Measurements from ENCODE around the gene PBX3.
"Not testable (repeated sequence)": the region's sequence is repeated elsewhere in the genome, so short reads cannot be mapped to it uniquely, and the experiment has no call there.

PBX3 gene

GRCh38 chr9:125823874-125824406 is 76.8 kb downstream of the PBX3 start:
- not testable (repeated sequence) for FAIRE-seq

DNA sequence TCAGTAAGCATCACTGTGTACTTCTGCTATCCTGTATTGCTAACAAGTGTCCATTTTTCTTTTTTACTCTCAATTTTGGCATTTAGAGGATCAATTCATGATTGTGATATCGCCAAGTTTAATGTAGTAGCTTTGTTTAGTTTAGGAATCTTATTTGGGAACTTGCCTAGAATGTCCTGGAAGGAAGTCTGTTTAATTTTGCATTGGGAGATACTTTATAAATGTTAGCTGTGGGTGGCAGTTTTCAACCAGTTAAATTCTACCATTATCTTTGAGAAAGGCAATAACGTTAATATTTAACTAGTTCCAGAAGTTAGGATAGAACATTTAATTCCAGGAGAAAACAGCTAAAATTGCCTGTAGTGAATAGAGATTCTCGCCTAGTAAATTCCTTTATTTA is 78.6 kb downstream of the PBX3 start:
- no peak for FAIRE-seq

DNA sequence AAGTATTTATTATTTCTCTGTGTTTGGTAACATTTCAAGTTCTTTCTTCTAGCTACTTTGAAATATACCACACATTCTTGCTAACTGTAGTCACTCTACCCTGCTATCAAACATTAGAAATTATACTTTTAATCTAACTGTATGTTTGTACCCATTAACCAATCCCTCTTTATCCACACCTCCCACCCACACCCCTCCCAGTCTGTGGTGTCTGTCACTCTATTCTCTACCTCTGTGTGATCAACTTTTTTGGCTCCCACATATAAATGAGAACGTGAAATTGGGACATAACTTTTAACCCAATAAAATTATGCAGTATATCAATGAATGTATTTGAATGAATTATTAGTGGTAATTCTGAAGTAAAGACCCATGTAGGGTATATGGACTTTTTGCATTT is 79.7 kb downstream of the PBX3 start:
- no peak for FAIRE-seq

- FAIRE-seq, result no peak
These were observed 82.6 kb downstream of the PBX3 start for GRCh38 chr9:125829743-125830142.

DNA sequence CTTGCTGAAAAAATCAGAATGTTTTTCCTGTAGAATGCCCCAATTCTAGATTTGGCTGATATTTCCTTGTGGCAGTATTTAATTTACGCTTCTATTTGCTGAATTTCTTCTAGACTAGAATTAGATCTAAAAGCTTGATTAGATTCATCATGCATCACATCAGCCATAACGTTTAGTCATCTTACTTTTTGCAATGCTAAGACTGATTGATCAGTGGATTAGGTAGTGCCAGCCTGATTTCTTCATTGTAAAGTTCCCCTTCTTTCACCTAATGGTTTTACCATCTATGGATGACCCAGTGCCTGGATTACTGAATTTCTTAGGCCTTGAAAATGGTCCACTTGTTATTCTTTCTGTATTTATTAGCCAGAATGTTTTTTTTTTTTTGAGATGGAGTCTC is 83.9 kb downstream of the PBX3 start:
- no peak for FAIRE-seq

GRCh38 chr9:125831616-125832015 is 84.4 kb downstream of the PBX3 start:
- no peak for FAIRE-seq

- no peak for FAIRE-seq
These were observed 88.5 kb downstream of the PBX3 start for GRCh38 chr9:125835655-125836054.

DNA sequence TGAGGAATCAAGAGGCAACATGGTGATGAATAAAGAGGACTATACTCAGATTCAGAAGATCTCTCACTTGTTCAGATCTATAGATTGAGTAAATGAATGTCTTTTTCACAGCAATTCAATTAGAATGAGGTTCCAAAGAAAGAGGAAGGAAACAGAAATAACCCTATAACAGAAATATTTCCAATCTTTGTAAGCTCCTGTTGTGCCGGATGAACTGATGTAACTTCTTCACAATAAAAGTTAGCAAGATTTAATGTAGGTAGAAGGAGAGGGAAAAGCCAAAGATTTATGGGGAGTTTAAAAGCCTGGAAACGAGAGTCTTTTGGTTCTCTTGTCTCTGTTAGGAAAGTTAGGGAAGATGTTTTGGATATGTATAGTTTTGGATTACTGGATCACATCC is 92.1 kb downstream of the PBX3 start:
- FAIRE-seq, result no peak

- FAIRE-seq, result no peak
These were observed 94.3 kb downstream of the PBX3 start for GRCh38 chr9:125841444-125841843.

- FAIRE-seq, result no peak
These were observed 95.1 kb downstream of the PBX3 start for GRCh38 chr9:125842242-125842641.

DNA sequence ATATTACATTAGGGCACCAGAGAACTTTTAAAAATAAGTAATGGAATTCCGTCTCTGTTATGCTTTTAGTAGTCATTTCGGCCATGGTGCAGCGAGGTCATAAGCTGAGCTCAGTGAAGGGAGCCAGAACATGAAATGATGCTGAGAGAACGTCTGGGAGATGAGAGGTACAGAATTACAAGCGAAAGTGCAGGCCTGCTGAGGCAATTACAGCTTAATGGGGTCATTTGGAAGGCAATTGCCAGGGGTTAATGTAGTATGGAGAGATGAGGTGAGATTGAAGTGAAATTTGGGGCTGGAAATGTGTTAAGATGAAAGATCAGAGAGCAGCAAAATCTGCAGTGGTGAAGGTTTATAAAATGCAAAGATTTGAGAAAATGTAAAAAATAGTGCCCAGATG is 96.5 kb downstream of the PBX3 start:
- FAIRE-seq, result no peak

GRCh38 chr9:125844611-125845010 is 97.4 kb downstream of the PBX3 start:
- no peak for FAIRE-seq

GRCh38 chr9:125845271-125845808 is 98.2 kb downstream of the PBX3 start:
- no peak for FAIRE-seq

DNA sequence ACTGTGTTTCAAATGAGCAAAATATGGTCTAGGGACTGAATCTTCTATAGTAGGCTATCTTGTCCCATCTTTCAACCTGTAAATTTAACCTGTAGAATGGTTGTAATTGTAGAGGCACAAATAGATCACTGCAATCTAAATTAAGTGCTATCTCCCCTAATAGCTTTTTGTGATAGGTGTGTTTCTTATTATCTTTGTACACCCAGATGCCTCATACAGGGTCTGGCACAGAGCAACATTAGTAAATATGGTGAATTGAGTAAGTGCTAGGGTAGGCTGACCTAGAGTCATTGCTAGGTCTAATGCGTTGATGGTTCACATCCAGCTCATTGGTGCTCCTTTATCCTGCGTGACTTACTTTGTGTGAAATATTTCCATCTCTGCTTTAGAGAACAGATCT is 100.6 kb downstream of the PBX3 start:
- no peak for FAIRE-seq

DNA sequence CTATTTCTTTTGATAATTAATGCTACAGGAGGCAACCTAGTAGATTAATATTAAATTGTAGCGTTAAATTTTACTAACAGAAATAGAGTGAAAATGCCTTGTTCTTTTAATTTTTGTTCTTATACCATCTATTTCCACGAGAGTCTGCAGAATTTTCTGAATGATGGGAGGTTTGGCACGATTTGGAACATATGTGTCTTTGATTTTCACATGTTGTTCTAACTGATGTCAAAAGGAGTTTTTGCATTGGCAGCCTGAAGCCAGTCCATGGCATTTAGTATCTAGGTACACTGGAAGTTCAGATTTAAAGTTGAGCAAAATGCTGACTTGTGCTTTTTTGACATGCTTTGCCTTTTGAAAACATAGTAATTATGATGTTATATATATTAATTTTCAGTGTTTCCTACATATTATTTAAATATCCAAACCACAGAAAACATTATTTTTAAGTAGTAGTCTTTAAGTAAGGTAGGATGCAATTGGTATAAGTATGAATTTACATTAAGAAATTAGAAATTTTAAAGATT is 103.0 kb downstream of the PBX3 start:
- FAIRE-seq, result no peak

- no peak for FAIRE-seq
These were observed 103.6 kb downstream of the PBX3 start for GRCh38 chr9:125850763-125851162.

GRCh38 chr9:125851979-125852378 is 104.8 kb downstream of the PBX3 start:
- no peak for FAIRE-seq

DNA sequence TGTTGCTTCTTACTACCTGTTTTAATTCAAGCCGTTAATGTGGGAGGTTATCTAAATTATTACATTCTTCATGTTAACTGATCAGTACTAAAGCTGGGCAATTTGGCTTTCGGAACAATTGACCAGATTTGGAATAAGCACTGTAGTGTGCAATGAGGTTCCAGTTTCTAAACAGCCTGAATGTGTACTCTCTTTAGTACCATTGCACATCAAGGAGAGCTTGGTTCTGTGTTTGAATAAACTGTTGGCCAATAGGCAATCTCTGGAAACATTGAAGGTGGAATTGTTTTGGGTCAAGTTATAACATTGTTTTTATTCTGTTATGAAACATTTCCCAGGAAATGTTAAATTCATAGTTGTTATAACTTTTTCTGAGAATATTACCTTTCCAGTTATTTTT is 105.2 kb downstream of the PBX3 start:
- FAIRE-seq, result no peak

DNA sequence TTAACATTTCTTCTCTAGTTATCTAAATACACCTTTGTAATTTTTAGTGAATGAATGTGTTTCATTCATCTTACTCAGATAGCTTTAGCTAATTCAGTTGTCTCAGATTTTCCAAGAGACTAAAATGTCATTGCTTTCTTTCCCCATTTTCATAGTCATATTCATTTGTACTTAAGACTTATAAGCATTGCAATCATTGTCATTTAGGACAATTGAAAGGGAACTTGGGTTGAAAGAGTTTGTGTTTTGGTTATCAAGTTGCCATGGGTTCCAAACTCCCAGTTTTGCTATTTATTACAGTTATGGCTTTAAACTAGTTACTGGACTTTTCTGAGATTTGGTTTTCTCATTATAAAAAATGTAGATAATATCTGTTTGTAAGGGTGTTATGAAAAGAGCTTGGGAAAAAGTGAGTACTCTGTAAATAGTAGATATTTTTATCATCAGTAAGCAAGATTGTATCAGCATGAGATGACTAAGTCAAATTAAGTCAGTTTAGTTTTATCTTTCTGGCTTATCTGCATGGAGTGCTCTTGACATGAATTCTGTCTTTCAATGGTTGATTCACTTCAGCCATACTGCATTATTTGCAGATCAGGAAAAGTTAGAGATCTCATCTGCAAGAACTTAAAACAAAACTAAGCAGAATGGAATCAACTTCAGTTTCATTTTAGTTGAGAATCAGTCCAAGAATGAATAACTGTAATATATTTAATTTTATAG is 107.5 kb downstream of the PBX3 start:
- no peak for FAIRE-seq

- no peak for FAIRE-seq
These were observed 109.2 kb downstream of the PBX3 start for GRCh38 chr9:125856331-125856730.

DNA sequence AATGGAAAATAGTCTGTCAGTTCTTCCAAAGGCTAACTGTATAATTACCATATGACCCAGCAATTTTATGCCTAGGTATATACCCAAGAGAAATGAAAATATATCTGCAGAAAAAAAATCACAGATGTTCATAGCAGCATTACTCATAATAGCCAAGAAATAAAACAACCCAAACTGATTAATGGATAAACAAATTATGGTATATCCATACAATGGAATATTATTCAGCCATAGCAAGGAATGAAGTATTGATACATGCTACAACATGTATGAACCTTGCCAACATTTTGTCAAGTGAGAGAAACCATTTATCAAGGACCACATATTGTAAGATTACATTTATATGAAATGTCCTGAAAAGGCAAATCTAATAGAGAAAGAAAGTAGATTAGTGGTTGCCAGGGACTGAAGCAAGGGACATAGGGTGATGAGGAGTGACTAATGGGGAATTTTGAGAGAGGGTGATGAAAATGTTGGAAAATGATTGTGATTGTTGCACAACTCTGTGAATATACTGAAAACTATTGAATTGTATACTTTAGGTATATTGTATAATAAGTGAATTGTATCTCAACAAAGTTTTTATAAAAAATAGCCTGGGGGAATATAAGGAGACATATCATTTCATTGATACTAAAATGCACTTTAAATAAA is 114.4 kb downstream of the PBX3 start:
- FAIRE-seq, result no peak

- FAIRE-seq, result no peak
These were observed 116.8 kb downstream of the PBX3 start for GRCh38 chr9:125863923-125864322.

- FAIRE-seq, result no peak
These were observed 120.7 kb downstream of the PBX3 start for GRCh38 chr9:125867751-125868415.
